HCT116 (cell line): ENCODE measurements around the gene PLEKHA6.

ENCODE experiments used
- ATF3 ChIP-seq: IDR thresholded peaks from 2 replicates; pipeline ENCODE4 v1.6.1; 2012
- CBX3 ChIP-seq: IDR thresholded peaks from 2 replicates; pipeline ENCODE4 v1.6.1; 2012; ENCODE audit warnings: low read depth
- CEBPB ChIP-seq: IDR thresholded peaks from 2 replicates; pipeline ENCODE4 v1.6.1; 2012; ENCODE audit warnings: low read depth
- CTCF ChIP-seq, 3 experiments: fragments of 200-600 bp in 1 of 3; sonication (generic) in 1 of 3; IDR thresholded peaks in 2 of 3; conservative IDR thresholded peaks in 1 of 3; 2 replicates each; pipeline ENCODE4 v1.5.1; 2012 to 2017; ENCODE audit warnings: low read depth in 2 of 3, low read length in 2 of 3, antibody characterized with exemption in 1 of 3, borderline replicate concordance in 1 of 3, control low read depth in 1 of 3, mild to moderate bottlenecking in 1 of 3, mixed read lengths in 1 of 3, mixed run types in 1 of 3, moderate library complexity in 1 of 3; ENCODE audit not compliant: insufficient read depth in 1 of 3
- EZH2 ChIP-seq: fragments of 200-600 bp; sonication (generic); IDR thresholded peaks from 2 replicates; pipeline ENCODE4 v1.6.1; 2017; ENCODE audit warnings: antibody characterized with exemption, mixed run types
- MAX ChIP-seq: IDR thresholded peaks from 2 replicates; pipeline ENCODE4 v1.6.1; 2012
- POLR2A ChIP-seq: IDR thresholded peaks from 2 replicates; pipeline ENCODE4 v1.7.0; 2011; ENCODE audit warnings: borderline replicate concordance; ENCODE audit not compliant: insufficient read depth, insufficient read length; ENCODE audit errors: extremely low read depth
- POLR2AphosphoS5 ChIP-seq: IDR thresholded peaks from 2 replicates; pipeline ENCODE4 v1.6.1; 2011; ENCODE audit warnings: mild to moderate bottlenecking, low read depth, low read length, moderate library complexity
- RAD21 ChIP-seq: IDR thresholded peaks from 2 replicates; pipeline ENCODE4 v1.6.1; 2012; ENCODE audit warnings: low read depth, mild to moderate bottlenecking
- SIN3A ChIP-seq: IDR thresholded peaks from 2 replicates; pipeline ENCODE4 v1.6.1; 2012; ENCODE audit warnings: low read depth
- TCF7L2 ChIP-seq: IDR thresholded peaks from 2 replicates; pipeline ENCODE4 v1.7.0; 2011; ENCODE audit warnings: borderline replicate concordance, inconsistent platforms; ENCODE audit not compliant: insufficient read depth, insufficient read length; ENCODE audit errors: extremely low read depth
- YY1 ChIP-seq: IDR thresholded peaks from 2 replicates; pipeline ENCODE4 v1.6.1; 2011; ENCODE audit warnings: low read length, low read depth, moderate library complexity, mild to moderate bottlenecking; ENCODE audit not compliant: insufficient replicate concordance; ENCODE audit errors: extremely low read depth
- ZBTB33 ChIP-seq: IDR thresholded peaks from 2 replicates; pipeline ENCODE4 v1.6.1; 2011; ENCODE audit warnings: mild to moderate bottlenecking, low read length, moderate library complexity; ENCODE audit not compliant: insufficient replicate concordance; ENCODE audit errors: extremely low read depth

GRCh38 chr1:204307334-204307883 is 52.3 kb downstream of the PLEKHA6 start:
- TF ChIP-seq TCF7L2 (no peak), MAX (no peak), POLR2A (no peak), CTCF (IDR thresholded peaks at IDR 0.05 in 2 of 3, conservative IDR thresholded peaks at IDR 0.05 in 1 of 3; ENCODE audit: borderline replicate concordance in 1 of 3, insufficient read depth in 1 of 3, low read depth in 2 of 3, low read length in 2 of 3) (no peak), ATF3 (no peak), POLR2AphosphoS5 (no peak), YY1 (no peak), RAD21 (no peak), ZBTB33 (no peak), SIN3A (no peak), EZH2 (no peak), CEBPB (no peak), CBX3 (no peak)
